ENCODE data around the gene JMJD4.

The JMJD4 gene

DNA sequence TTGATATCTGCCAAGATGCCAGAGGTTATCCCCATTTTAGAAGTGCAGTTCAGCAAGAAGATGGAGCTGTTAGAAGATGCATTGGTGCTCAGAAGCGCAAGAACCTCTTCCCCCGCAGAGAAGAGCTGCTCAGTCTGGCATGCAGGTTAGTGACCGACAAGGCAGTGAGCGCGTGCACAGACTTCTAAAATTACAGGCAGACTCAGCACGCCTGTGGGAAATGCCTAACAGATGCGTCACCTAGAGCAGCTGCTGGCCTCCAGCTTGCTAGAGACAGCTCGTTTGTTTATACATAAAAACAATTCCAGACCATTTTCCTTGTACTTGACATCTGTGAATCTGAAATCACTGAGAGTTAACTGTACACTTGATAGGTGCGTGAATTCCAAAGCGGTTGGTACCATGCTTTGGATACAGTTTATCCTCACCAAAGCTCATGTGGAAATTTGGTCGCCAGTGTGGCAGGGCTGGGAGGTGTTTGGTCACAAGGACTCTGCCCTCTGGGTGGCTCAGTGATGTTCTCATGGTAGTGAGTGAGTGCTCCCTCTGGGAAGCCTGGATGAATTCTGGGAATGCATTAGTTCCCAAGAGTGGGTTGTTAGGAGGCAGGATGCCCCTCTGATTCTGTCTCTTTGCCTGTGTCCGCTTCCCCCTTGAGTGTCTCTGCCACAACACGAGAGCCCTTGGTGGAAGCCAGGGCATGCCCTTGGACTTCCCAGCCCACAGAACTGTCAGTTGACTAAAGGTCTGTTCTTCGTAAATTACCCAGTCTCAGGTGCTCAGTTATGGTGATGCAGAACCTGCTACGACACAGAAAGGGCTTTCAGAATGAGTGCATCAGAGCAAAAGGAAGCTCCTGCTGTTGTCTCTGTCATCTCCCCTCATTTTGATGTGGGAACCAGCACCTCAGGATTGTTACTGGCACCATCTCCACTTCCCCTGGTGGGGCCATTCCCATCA is 24.5 kb upstream of the JMJD4 start:
- POLR2A ChIA-PET: no interaction called here
- no peak overlapping the region for H3K27ac ChIP-seq (ENCODE audit: insufficient read depth in 1 of 2, low read depth in 1 of 2, low read length in 2 of 2, poor library complexity in 1 of 2, severe bottlenecking in 2 of 2)
- CTCF ChIA-PET: interaction anchor here (1.6 to 4.1 kb wide), 2 partner anchors 16 to 186 kb away, joined by 3 to 29 read pairs; no protein-coding TSS in a partner anchor

DNA sequence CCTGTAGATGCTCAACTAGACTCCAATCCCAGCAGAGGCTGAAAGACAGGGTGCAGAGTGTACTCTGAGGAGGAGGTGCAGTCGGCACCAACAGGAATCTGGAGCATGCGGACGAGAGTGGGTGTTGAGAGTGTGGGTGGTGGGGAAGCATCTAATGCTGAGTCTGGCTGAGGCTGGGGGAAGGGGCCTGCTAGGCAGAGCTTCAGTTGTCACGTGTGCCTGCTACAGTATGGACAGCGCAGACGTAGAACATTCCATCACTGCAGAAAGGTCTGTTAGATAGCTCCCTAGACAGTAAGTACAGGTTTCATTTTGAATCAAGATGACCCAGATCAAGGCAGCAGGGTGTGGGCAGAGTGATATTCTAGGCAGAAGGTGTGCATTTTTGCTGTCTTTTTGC is 23.3 kb upstream of the JMJD4 start:
- H3K36me3 ChIP-seq (ENCODE audit: control insufficient read depth in 4 of 4, insufficient read depth in 4 of 4, low read length in 3 of 4): peaks cover 6 to 58% (median 36%) of the 10 kb centered on the region in 4 experiments
- H3K9me3 ChIP-seq (ENCODE audit: control extremely low read depth in 1 of 5, control insufficient read depth in 4 of 5, insufficient read depth in 2 of 5, low read depth in 1 of 5, low read length in 4 of 5): no peaks in the 10 kb centered on the region
- H3K27me3 ChIP-seq (replicated peaks in 2 of 5; ENCODE audit: control insufficient read depth in 4 of 5, insufficient read depth in 5 of 5, low read length in 4 of 5): no peaks in the 10 kb centered on the region
- no peak for DNase-seq
- 97% methylated on average over 6 of the region's 6 CpGs for whole genome bisulfite sequencing (ENCODE audit: insufficient coverage)
- CTCF ChIA-PET: interaction anchor here (0.8 to 1.6 kb wide), 3 partner anchors 14 to 195 kb away, joined by 3 to 5 read pairs (median 3); no protein-coding TSS in a partner anchor
- H3K27ac ChIP-seq (ENCODE audit: insufficient read depth in 1 of 2, low read depth in 1 of 2, low read length in 2 of 2, poor library complexity in 1 of 2, severe bottlenecking in 2 of 2): no peak overlapping the region
- POLR2A ChIA-PET: no interaction called here
- H3K4me1 ChIP-seq (ENCODE audit: control extremely low read depth in 1 of 4, control insufficient read depth in 4 of 4, insufficient read depth in 4 of 4, low read length in 3 of 4): peaks cover 0 to 19% (median 18%) of the 10 kb centered on the region in 4 experiments
- H3K4me3 ChIP-seq (ENCODE audit: control insufficient read depth in 1 of 7, extremely low read depth in 1 of 7, insufficient read depth in 4 of 7, low read depth in 2 of 7, low read length in 6 of 7): no peak overlapping the region

More for the DNA sequence above, 24.5 kb upstream of the JMJD4 start:
- Histone ChIP-seq H3K4me1 (ENCODE audit: control extremely low read depth in 1 of 4, control insufficient read depth in 4 of 4, insufficient read depth in 4 of 4, low read length in 3 of 4) (peaks cover 0 to 30% (median 28%) of the 10 kb centered on the region in 4 experiments), H3K27me3 (replicated peaks in 2 of 5; ENCODE audit: control insufficient read depth in 4 of 5, insufficient read depth in 5 of 5, low read length in 4 of 5) (no peaks in the 10 kb centered on the region), H3K36me3 (ENCODE audit: control insufficient read depth in 4 of 4, insufficient read depth in 4 of 4, low read length in 3 of 4) (peaks cover 6 to 63% (median 32%) of the 10 kb centered on the region in 4 experiments), H3K4me3 (ENCODE audit: control insufficient read depth in 1 of 7, extremely low read depth in 1 of 7, insufficient read depth in 4 of 7, low read depth in 2 of 7, low read length in 6 of 7) (no peak overlapping the region), H3K9me3 (ENCODE audit: control extremely low read depth in 1 of 5, control insufficient read depth in 4 of 5, insufficient read depth in 2 of 5, low read depth in 1 of 5, low read length in 4 of 5) (no peaks in the 10 kb centered on the region)
- 97% methylated on average over 13 of the region's 15 CpGs for WGBS (ENCODE audit: insufficient coverage)
- no peak for DNase-seq

DNA sequence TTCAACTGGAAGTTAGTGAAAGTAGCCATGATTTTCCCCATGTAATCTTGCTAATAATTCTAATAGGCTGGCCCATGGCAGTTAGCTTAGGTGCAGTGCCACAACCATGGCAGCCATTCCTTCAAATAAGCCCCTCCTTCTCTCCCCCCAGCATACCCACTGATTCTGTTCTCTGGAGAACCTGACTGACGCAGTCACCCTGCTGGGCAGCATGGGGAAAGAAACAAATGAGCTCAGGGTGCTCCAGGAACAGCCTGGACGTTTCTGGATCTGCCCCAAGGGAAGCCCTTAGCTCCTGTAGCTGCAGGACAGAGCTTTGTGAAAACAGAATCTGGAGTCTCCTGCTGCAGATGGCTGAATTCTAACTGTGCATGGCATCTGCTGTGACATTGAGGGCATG is 22.7 kb upstream of the JMJD4 start:
- no peak overlapping the region for H3K4me3 ChIP-seq (ENCODE audit: control insufficient read depth in 1 of 7, extremely low read depth in 1 of 7, insufficient read depth in 4 of 7, low read depth in 2 of 7, low read length in 6 of 7)
- no peaks in the 10 kb centered on the region for H3K27me3 ChIP-seq (replicated peaks in 2 of 5; ENCODE audit: control insufficient read depth in 4 of 5, insufficient read depth in 5 of 5, low read length in 4 of 5)
- H3K9me3 ChIP-seq (ENCODE audit: control extremely low read depth in 1 of 5, control insufficient read depth in 4 of 5, insufficient read depth in 2 of 5, low read depth in 1 of 5, low read length in 4 of 5): no peaks in the 10 kb centered on the region
- CTCF ChIA-PET: interaction anchor here (0.5 to 1.6 kb wide), 4 partner anchors 14 to 221 kb away, joined by 3 to 5 read pairs (median 3); no protein-coding TSS in a partner anchor
- no peak overlapping the region for H3K27ac ChIP-seq (ENCODE audit: insufficient read depth in 1 of 2, low read depth in 1 of 2, low read length in 2 of 2, poor library complexity in 1 of 2, severe bottlenecking in 2 of 2)
- POLR2A ChIA-PET: no interaction called here
- 100% methylated on average over 1 of the region's 2 CpGs for WGBS (ENCODE audit: insufficient coverage)
- H3K36me3 ChIP-seq (ENCODE audit: control insufficient read depth in 4 of 4, insufficient read depth in 4 of 4, low read length in 3 of 4): peaks cover 6 to 59% (median 38%) of the 10 kb centered on the region in 4 experiments
- DNase-seq: no peak
- H3K4me1 ChIP-seq (ENCODE audit: control extremely low read depth in 1 of 4, control insufficient read depth in 4 of 4, insufficient read depth in 4 of 4, low read length in 3 of 4): peaks cover 0 to 14% (median 12%) of the 10 kb centered on the region in 4 experiments

DNA sequence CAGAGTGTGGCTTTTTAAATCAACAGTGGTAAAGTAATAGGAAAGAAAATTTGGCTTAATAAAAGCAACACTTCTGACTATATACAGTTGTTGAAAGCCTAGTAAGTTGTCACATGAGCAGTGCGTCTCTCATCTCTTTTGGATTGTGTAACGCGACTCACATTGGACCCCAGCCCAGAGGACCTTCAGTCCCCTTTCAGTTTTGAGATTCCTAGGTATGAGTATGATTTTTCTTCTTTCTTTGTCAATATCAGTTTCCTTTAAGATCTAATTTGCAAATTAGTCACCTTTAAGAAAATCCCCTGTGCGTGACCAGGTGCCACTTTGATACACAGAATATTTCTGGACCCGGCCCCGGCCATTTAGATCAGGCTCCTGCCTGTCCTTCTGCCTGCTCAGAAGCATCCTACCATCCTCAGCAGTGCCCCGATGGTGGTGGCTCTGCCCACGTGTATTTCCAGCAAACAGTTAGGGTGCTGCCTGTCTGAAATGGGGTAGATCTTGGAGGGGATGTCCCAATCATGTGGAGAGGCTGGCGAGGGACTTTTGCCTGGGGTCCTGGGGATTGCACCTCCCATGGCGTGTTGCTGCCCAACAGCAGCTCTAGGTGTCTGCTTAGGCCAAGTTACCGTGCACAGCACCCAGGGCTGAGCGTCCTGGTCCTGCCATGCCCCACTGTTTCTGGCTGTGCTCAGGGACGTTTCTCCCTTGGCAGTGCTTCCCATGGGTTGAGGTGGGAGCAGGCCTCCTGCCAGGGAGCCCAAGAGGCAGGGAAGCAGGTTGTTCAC is 21.3 kb upstream of the JMJD4 start:
- DNase-seq: no peak
- Histone ChIP-seq H3K9me3 (ENCODE audit: control extremely low read depth in 1 of 5, control insufficient read depth in 4 of 5, insufficient read depth in 2 of 5, low read depth in 1 of 5, low read length in 4 of 5) (no peaks in the 10 kb centered on the region), H3K27ac (ENCODE audit: insufficient read depth in 1 of 2, low read depth in 1 of 2, low read length in 2 of 2, poor library complexity in 1 of 2, severe bottlenecking in 2 of 2) (no peak overlapping the region), H3K27me3 (replicated peaks in 2 of 5; ENCODE audit: control insufficient read depth in 4 of 5, insufficient read depth in 5 of 5, low read length in 4 of 5) (no peaks in the 10 kb centered on the region), H3K4me3 (ENCODE audit: control insufficient read depth in 1 of 7, extremely low read depth in 1 of 7, insufficient read depth in 4 of 7, low read depth in 2 of 7, low read length in 6 of 7) (no peak overlapping the region), H3K36me3 (ENCODE audit: control insufficient read depth in 4 of 4, insufficient read depth in 4 of 4, low read length in 3 of 4) (peaks cover 6 to 59% (median 36%) of the 10 kb centered on the region in 4 experiments), H3K4me1 (ENCODE audit: control extremely low read depth in 1 of 4, control insufficient read depth in 4 of 4, insufficient read depth in 4 of 4, low read length in 3 of 4) (peaks cover 0 to 2% (median 0%) of the 10 kb centered on the region in 4 experiments)
- ChIA-PET CTCF (no interaction called here), POLR2A (no interaction called here)
- WGBS (ENCODE audit: insufficient coverage): 97% methylated on average over 13 of the region's 13 CpGs

DNA sequence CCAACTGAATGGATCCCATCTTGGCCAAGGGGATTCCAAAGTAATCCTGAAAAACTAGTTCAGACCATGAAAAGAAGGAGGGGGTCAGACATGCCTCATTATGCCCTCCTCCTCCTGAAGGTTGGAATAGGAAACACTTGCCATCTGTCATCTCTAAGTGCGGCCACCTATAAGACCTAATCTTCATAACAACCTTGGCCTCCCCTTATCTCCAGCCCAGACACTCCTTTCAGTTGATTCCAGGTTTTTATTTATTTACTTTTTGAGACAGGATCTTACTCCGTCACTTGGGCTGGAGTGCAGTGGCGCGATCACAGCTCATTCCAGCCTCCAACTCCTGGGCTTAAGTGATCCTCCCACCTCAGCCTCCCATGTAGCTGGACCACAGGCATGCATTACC is 19.9 kb upstream of the JMJD4 start:
- peaks cover 3 to 59% (median 39%) of the 10 kb centered on the region in 4 experiments for H3K36me3 ChIP-seq (ENCODE audit: control insufficient read depth in 4 of 4, insufficient read depth in 4 of 4, low read length in 3 of 4)
- 95% methylated on average over 3 of the region's 4 CpGs for WGBS (ENCODE audit: insufficient coverage)

GRCh38 chr1:227753999-227754711 is 19.1 kb upstream of the JMJD4 start:
- DNase-seq: no peak
- ChIA-PET POLR2A (no interaction called here), CTCF (no interaction called here)
- Histone ChIP-seq H3K9me3 (ENCODE audit: control extremely low read depth in 1 of 5, control insufficient read depth in 4 of 5, insufficient read depth in 2 of 5, low read depth in 1 of 5, low read length in 4 of 5) (no peaks in the 10 kb centered on the region), H3K36me3 (ENCODE audit: control insufficient read depth in 4 of 4, insufficient read depth in 4 of 4, low read length in 3 of 4) (peaks cover 0 to 55% (median 31%) of the 10 kb centered on the region in 4 experiments), H3K27ac (ENCODE audit: insufficient read depth in 1 of 2, low read depth in 1 of 2, low read length in 2 of 2, poor library complexity in 1 of 2, severe bottlenecking in 2 of 2) (no peak overlapping the region), H3K4me3 (ENCODE audit: control insufficient read depth in 1 of 7, extremely low read depth in 1 of 7, insufficient read depth in 4 of 7, low read depth in 2 of 7, low read length in 6 of 7) (no peak overlapping the region), H3K4me1 (ENCODE audit: control extremely low read depth in 1 of 4, control insufficient read depth in 4 of 4, insufficient read depth in 4 of 4, low read length in 3 of 4) (peaks cover 0 to 2% (median under 1%) of the 10 kb centered on the region in 4 experiments), H3K27me3 (replicated peaks in 2 of 5; ENCODE audit: control insufficient read depth in 4 of 5, insufficient read depth in 5 of 5, low read length in 4 of 5) (no peaks in the 10 kb centered on the region)
- WGBS (ENCODE audit: insufficient coverage): 82% methylated on average over 5 of the region's 7 CpGs

More for the DNA sequence above, 19.9 kb upstream of the JMJD4 start:
- no peak for DNase-seq
- Histone ChIP-seq H3K9me3 (ENCODE audit: control extremely low read depth in 1 of 5, control insufficient read depth in 4 of 5, insufficient read depth in 2 of 5, low read depth in 1 of 5, low read length in 4 of 5) (no peaks in the 10 kb centered on the region), H3K4me3 (ENCODE audit: control insufficient read depth in 1 of 7, extremely low read depth in 1 of 7, insufficient read depth in 4 of 7, low read depth in 2 of 7, low read length in 6 of 7) (no peak overlapping the region), H3K27ac (ENCODE audit: insufficient read depth in 1 of 2, low read depth in 1 of 2, low read length in 2 of 2, poor library complexity in 1 of 2, severe bottlenecking in 2 of 2) (no peak overlapping the region), H3K27me3 (replicated peaks in 2 of 5; ENCODE audit: control insufficient read depth in 4 of 5, insufficient read depth in 5 of 5, low read length in 4 of 5) (no peaks in the 10 kb centered on the region), H3K4me1 (ENCODE audit: control extremely low read depth in 1 of 4, control insufficient read depth in 4 of 4, insufficient read depth in 4 of 4, low read length in 3 of 4) (peaks cover 0 to 2% (median 0%) of the 10 kb centered on the region in 4 experiments)
- CTCF ChIA-PET: no interaction called here
- POLR2A ChIA-PET: no interaction called here

Measured in common myeloid progenitor, CD34-positive (primary cell).